Superior temporal gyrus (tissue), 1 donor: Measurements from ENCODE around the gene NFKBIA.
"Not testable (repeated sequence)": the region's sequence is repeated elsewhere in the genome, so short reads cannot be mapped to it uniquely, and the experiment has no call there.

Experiments
- DNase-seq: peaks from one replicate; pipeline ENCODE4 v3.0.0-alpha.2; 2016; ENCODE audit errors: extremely low spot score

Gene NFKBIA

GRCh38 chr14:35404449-35405303 is at the start of gene NFKBIA:
NFKBIA (minus strand) TSS chr14:35404749; CDS start chr14:35404644, 105 bp downstream.
- peak; percentile 92 for DNase-seq

- DNase-seq: no peak
Observed at GRCh38 chr14:35446450-35446849, 41.9 kb upstream of the NFKBIA start.

- no peak for DNase-seq
Observed at GRCh38 chr14:35444104-35444503, 39.6 kb upstream of the NFKBIA start.

GRCh38 chr14:35441160-35441559 is 36.6 kb upstream of the NFKBIA start:
- DNase-seq: no peak

GRCh38 chr14:35438910-35439713 is 34.6 kb upstream of the NFKBIA start:
- DNase-seq: no peak

- DNase-seq: not testable (repeated sequence)
Observed at GRCh38 chr14:35438492-35438891, 33.9 kb upstream of the NFKBIA start.

GRCh38 chr14:35435177-35435576 is 30.6 kb upstream of the NFKBIA start:
- no peak for DNase-seq

- no peak for DNase-seq
Observed at GRCh38 chr14:35433826-35434225, 29.3 kb upstream of the NFKBIA start.

GRCh38 chr14:35430459-35431199 is 26.1 kb upstream of the NFKBIA start:
- DNase-seq: no peak

GRCh38 chr14:35429951-35430350 is 25.4 kb upstream of the NFKBIA start:
- no peak for DNase-seq

- DNase-seq: no peak
Observed at GRCh38 chr14:35425850-35426249, 21.3 kb upstream of the NFKBIA start.

GRCh38 chr14:35423621-35424020 is 19.1 kb upstream of the NFKBIA start:
- DNase-seq: no peak

GRCh38 chr14:35420036-35420811 is 15.7 kb upstream of the NFKBIA start:
- no peak for DNase-seq

- no peak for DNase-seq
Observed at GRCh38 chr14:35419429-35419841, 14.9 kb upstream of the NFKBIA start.

GRCh38 chr14:35418093-35418492 is 13.5 kb upstream of the NFKBIA start:
- no peak for DNase-seq

- DNase-seq: no peak
Observed at GRCh38 chr14:35416108-35416750, 11.7 kb upstream of the NFKBIA start.

- no peak for DNase-seq
Observed at GRCh38 chr14:35414365-35414764, 9.8 kb upstream of the NFKBIA start.

GRCh38 chr14:35412272-35413056 is 7.9 kb upstream of the NFKBIA start:
- no peak for DNase-seq

- no peak for DNase-seq
Observed at GRCh38 chr14:35410858-35411257, 6.3 kb upstream of the NFKBIA start.

GRCh38 chr14:35409595-35409994 is 5.0 kb upstream of the NFKBIA start:
- no peak for DNase-seq
